ENCODE data around the gene LETM1.
"Not testable (repeated sequence)": the region's sequence is repeated elsewhere in the genome, so short reads cannot be mapped to it uniquely, and the experiment has no call there.

The LETM1 gene

GRCh38 chr4:1850276-1850675 is 5.7 kb downstream of the LETM1 start:
- TF ChIP-seq CTCF (IDR thresholded peaks at IDR 0.05; ENCODE audit: low read depth, low read length) = no peak
- in situ Hi-C loops (cut with HindIII; ENCODE audit: low sequenced_read_pairs) = no loop called here
- H3K4me3 ChIP-seq (ENCODE audit: low read depth, low read length) = no peak overlapping the region
- DNase-seq (ENCODE audit: low read depth, low spot score) = no peak

GRCh38 chr4:1846580-1846979 is 9.4 kb downstream of the LETM1 start:
- H3K4me3 ChIP-seq (ENCODE audit: low read depth, low read length) = no peak overlapping the region
- no peak for DNase-seq (ENCODE audit: low read depth, low spot score)
- no peak for TF ChIP-seq CTCF (IDR thresholded peaks at IDR 0.05; ENCODE audit: low read depth, low read length)
- in situ Hi-C loops (cut with HindIII; ENCODE audit: low sequenced_read_pairs) = no loop called here

GRCh38 chr4:1844618-1845017 is 11.3 kb downstream of the LETM1 start:
- H3K4me3 ChIP-seq (ENCODE audit: low read depth, low read length); in situ Hi-C loops (cut with HindIII; ENCODE audit: low sequenced_read_pairs); DNase-seq (ENCODE audit: low read depth, low spot score): not testable (repeated sequence)

- DNase-seq (ENCODE audit: low read depth, low spot score) = no peak
- no peak overlapping the region for H3K4me3 ChIP-seq (ENCODE audit: low read depth, low read length)
- TF ChIP-seq CTCF (IDR thresholded peaks at IDR 0.05; ENCODE audit: low read depth, low read length) = no peak
- in situ Hi-C loops (cut with HindIII; ENCODE audit: low sequenced_read_pairs) = no loop called here
Measured at GRCh38 chr4:1843852-1844251, 12.1 kb downstream of the LETM1 start.

GRCh38 chr4:1842993-1843448 is 12.9 kb downstream of the LETM1 start:
- TF ChIP-seq CTCF (IDR thresholded peaks at IDR 0.05; ENCODE audit: low read depth, low read length) = no peak
- peak; percentile 83 for DNase-seq (ENCODE audit: low read depth, low spot score)
- H3K4me3 ChIP-seq (ENCODE audit: low read depth, low read length) = no peak overlapping the region
- in situ Hi-C loops (cut with HindIII; ENCODE audit: low sequenced_read_pairs) = no loop called here

GRCh38 chr4:1842339-1842895 is 13.5 kb downstream of the LETM1 start:
- no peak overlapping the region for H3K4me3 ChIP-seq (ENCODE audit: low read depth, low read length)
- DNase-seq (ENCODE audit: low read depth, low spot score) = no peak
- in situ Hi-C loops (cut with HindIII; ENCODE audit: low sequenced_read_pairs) = no loop called here
- peak; percentile 17 for TF ChIP-seq CTCF (IDR thresholded peaks at IDR 0.05; ENCODE audit: low read depth, low read length)

- in situ Hi-C loops (cut with HindIII; ENCODE audit: low sequenced_read_pairs) = no loop called here
- no peak overlapping the region for H3K4me3 ChIP-seq (ENCODE audit: low read depth, low read length)
- no peak for TF ChIP-seq CTCF (IDR thresholded peaks at IDR 0.05; ENCODE audit: low read depth, low read length)
- DNase-seq (ENCODE audit: low read depth, low spot score) = no peak
Measured at GRCh38 chr4:1841887-1842210, 14.1 kb downstream of the LETM1 start.

Measured in astrocyte of the spinal cord (primary cell).